HG03175 (cell line): ENCODE results near the gene HBZ.
"Not testable (repeated sequence)": the region's sequence is repeated elsewhere in the genome, so short reads cannot be mapped to it uniquely, and the experiment has no call there.

Experiments
- ATAC-seq: cut with Tn5 transposase; IDR thresholded peaks from one replicate; pipeline ENCODE4 v1.9.1; 2021; ENCODE audit warnings: mild to moderate bottlenecking, moderate library complexity; ENCODE audit not compliant: unreplicated experiment

Gene HBZ

DNA sequence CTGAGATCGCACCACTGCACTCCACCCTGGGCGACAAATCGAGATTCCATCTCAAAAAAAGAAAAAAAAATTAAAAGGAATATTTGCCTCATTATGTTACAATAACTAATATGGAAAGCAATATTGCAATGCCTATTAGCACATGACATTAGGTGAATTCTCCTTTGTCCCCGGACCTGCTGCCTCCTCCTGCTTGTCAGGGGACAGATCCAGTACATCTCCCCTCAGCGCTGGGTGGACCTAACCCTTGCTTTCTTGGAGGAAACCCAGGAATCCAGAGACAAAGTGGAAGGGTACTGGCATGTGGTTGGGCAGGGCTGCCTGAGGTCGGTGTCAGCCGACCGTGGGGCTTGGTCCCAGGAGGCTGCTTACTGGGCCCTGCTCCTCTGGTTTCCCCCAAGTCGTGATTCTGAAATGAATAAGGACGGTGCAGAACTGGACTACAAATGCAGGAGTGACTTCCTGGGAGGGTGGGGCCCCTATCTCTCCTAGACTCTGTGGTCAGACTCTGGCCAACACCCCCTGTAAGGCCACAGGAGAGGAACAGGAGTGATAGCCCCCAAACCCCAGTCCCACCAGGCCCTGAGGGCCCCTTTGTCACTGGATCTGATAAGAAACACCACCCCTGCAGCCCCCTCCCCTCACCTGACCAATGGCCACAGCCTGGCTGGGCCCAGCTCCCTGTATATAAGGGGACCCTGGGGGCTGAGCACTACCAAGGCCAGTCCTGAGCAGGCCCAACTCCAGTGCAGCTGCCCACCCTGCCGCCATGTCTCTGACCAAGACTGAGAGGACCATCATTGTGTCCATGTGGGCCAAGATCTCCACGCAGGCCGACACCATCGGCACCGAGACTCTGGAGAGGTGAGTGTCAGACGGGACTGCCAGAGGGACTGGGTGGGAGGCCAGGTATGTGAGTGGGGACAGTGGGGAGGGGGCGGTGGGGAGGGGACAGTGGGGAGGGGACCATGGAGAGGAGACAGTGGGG is at the start of gene HBZ:
HBZ (plus strand) TSS at position 504 of the 988 bp plus-strand sequence; CDS start at position 770, 266 bp downstream.
- no peak for ATAC-seq

DNA sequence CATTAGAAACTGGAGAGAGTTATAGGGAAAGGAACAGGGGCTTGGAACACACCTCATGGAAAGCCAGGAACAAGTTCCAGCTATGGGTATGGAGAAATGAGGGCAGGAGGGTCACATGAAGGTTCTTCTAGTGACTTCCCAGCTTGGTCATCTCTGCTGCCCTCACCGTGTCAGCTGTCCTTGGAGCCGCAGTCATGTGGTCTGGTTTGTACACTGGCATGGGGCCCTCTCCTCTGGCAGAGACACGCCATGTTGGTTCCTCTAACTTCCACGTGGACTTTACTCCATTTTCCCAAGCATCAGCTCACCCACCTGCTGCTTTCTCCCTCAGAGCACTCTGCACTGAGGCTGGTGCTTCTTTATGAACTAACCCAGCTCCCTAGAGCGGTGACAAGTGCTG is 48.1 kb upstream of the HBZ start:
- ATAC-seq: no peak

DNA sequence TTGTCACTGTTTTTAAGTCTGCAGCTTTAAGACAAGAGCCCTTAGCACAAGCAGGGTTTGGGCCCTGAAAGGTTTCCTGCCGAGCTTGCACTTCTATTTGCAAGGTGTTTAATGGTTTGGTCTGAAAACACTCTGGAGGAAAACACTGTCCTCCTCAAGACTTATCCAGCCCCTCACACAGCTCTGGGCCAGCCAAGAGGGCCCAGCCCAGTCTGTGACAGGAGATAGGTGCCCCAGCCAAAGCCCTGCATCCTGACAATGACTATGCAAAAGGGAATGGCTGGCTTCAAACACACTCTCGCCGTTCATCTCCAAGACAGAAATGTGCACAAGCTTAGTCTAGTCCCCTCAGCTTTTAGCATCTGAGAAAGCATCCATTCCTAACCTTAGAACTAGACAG is 47.5 kb upstream of the HBZ start:
- ATAC-seq: no peak

DNA sequence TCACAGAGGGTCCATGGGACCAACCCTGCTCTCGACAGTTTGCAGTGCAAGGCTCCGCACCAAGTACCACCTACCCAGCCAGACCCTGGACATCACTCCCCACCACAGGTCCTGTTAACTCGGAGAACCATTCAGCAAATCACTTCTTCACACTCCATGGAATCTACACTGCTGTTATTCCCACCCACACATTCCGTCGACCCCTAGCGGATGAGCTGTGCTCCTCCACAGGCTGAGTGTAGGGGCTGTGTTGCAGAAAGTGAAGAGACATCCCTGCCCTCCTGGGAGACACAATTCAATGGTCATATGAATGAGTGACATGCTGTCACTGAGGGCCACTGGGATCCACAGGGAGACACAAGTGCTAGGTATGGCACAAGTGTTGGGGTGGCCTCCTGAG is 46.9 kb upstream of the HBZ start:
- ATAC-seq: no peak

DNA sequence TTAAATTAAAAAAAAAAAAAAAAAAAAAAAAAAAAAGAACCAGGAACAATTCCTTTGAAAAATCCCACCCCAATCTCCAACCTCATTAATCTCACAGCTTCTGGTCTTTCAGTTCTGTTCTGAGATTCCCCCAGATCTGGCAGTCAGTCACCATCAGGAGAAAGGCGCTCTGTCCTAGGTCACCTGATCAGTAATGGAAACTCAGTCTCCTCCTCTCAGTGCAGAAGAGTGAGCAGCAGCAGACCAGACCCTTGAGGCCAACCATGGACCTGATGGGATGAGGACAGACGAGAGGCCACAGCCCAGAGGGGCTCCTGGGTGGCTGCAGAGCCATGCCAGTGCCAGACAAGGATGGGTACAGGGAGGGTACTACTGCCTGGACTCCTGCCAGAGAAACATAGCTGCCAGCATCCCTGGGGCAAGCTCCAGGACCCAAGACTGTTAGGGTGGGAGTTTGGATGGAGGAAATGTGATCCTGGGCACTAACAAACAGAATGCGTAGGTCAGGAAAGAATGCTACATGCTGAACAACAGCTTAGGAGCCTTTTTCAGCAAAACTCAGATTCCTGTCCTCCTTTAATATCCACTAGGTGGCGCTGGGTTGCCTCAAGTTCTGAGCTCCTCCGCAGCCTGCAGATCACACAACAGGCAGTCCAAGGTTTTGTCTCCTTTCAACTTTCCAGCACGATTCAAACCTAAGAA is 45.7 kb upstream of the HBZ start:
- ATAC-seq: no peak

DNA sequence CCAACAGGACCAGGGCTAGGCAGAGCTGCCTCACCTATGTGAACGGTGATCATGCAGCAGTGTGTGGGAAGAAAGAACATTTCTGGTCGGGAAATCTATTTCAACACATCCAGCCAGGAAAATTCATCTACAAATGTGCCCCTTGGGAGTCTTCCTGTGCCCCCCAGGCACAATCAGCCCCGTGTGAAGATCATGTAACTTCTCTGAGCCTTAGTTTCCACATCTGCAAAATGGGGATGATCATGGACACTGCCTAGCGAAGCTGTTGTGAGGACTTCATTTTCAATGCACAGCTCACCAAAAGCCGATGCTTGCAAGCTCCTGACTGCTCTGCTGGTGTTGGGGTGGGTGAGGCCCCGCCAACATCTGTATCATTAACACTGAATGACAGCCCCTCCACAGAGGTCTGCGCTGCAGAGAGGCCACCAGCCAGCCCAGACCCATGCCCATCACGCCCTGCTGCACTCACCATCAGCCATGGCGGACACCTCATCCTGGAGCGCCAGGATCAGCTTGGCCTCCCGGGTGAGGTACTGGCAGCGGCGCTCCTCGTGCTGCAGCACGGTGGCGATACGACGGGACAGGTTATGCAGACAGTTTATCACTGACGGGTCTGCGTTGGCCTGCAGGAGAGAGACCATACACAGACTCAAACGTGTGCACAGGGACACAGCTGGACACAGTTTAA is 40.1 kb upstream of the HBZ start:
- no peak for ATAC-seq

DNA sequence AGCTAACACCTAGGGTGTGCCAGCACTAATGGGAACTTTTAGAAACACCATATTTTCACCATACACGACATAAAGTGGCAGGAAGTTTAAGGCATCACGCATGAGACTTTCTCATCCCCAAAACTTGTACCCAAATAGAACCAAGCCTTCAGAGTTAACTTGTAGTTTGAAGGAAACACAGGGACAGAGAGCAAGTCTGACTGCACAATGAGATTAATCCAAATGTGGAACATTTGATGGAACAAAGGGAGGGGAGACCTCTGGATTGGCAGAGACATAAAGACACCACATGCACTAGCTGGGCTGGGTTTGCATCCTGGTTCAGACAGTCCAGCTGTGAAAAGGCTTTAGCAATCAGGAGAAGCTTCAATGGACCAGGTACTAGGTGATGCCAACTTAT is 38.1 kb upstream of the HBZ start:
- ATAC-seq: no peak

DNA sequence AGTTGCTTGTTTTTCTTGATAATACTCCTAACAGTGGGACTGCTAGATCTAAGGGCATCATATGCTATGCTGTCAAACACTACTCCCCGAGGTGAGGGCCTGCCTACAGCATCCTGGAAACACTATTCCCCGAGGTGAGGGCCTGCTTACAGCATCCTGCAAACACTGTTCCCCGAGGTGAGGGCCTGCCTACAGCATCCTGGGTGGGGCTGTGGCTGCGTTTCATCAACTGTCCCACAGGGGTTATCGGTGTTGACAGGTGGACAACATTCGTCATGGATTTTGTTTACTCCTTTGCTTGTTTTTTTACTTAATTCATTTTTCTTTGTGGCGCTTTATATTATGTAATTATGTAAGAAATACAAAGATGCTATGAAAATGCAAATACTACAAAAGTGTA is 36.4 kb upstream of the HBZ start:
- ATAC-seq: no peak

DNA sequence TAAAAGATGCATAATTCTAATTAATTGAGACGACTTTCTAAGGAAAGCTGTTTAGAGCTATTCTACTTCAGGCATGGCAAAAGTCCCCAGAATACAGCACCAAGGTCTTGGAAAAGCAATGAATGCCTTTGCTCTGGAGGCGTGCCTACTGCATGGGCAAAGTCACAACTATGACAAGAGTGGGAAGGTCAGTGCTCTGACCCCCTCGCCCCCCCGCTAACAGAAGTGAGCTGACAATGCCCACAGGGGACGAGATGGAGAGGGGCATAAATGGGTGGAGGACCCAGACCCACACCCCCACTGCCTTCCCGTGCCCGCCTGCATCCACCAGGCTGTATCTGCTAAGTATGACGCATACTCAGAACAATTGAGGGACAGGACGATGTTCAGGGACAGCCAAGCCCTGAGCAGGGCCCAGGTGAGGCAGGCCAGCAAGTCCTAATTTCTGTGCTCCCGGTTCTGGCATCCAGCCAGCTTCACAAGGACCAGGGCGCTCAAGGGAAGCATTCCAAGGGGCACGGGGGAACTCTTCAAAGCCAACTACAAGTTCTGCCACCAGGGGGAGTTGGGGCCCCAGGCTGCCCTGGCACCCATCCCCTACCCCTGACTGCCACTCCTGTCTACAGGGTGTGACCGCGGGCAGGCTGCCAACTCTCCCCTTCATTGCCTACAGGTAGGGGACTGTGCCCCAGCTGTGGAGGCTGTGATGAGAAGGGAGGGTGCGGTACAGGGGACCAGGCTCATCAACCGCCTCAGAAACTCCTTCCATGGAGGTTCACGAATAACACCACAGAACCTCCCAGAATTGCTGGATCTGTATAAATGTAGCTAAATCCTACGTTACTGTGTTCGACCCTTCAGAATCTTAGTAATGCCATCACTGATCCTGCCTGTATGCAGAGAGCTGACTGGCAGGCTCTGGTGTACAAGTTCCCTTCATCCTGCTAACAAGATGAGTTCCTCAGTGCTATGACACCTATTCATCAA is 34.8 kb upstream of the HBZ start:
- no peak for ATAC-seq

DNA sequence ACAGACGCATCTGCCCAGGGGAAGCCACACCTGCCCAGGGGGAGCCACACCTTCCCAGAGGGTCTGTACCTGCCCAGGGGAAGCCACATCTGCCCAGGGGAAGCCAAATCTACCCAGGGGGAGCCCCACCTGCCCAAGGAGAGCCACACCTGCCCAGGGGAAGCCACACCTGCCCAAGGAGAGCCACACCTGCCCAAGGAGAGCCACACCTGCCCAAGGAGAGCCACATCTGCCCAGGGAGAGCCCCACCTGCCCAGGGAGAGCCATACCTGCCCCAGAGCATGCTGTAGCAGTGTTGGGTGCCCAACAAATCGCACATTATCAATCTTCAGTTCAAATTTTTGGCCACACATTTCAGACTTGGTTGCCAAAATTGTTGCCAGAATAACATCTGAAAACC is 33.6 kb upstream of the HBZ start:
- no peak for ATAC-seq

DNA sequence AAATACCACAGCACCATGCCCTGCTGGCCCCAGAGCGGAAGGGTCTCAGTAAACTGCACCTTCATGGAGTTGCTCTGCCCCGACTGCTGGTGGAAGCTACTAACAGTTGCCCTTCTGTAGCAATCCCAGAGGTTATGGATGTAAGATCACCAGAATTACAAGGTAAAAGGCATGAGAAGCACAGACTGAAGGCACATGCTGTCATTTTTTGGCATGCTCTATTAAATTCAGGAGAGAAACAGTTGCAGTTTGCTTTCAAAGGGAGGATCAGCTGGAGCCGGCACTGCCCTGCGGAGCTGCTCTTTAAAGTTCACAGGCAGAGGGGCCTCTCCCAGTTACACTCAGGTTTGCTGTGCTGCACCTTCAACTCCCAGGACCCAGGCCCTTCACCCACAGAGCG is 33.1 kb upstream of the HBZ start:
- ATAC-seq: no peak

DNA sequence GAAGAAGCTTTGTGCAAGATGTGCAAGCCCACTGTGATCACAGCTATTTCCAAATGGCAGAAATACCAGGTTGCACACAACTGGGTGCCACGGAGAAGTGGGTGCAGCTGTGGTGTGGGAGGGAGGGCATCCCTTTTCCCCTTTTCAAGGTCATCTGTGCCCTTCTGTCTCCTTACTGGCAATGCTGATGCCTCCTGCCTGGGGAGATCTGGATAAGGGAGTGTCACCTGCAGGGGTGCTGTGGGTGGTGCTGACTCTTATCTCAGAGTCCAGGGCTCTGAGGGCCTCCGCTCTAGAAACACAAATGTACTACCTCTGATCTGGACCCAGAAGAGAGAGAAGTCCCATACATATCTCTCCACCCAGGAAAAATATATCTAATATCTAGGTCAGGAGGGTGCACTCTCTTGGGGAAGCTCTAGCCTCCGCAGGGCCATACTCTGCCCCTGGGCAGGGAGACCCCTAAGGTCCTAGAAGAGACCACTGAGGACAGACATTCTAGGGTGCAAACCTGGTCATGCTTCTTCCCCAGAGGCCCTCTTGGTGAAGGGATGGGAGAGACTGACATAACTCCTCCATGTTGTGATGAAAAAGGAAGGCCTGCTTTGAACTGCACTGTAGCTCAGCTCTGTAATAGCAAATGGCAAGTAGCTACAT is 32.5 kb upstream of the HBZ start:
- no peak for ATAC-seq

DNA sequence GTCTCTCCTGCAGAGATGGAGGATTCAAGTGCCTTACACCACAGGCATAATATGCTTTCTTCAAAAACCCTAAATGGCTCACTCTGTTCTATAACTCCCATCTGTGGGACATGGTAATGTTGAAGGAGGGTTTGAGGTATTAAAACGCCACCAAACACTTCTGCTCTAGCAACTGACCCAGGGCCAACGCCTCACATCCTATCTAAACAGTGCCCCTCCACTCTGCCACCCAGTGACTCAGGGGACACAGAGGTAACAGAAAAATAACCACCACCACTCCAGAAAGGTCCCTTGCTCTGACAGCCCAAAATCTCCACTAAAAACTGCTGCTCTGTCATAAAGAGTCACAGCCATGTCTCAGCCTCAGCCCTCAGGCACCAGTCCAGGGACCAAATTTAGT is 31.7 kb upstream of the HBZ start:
- no peak for ATAC-seq

DNA sequence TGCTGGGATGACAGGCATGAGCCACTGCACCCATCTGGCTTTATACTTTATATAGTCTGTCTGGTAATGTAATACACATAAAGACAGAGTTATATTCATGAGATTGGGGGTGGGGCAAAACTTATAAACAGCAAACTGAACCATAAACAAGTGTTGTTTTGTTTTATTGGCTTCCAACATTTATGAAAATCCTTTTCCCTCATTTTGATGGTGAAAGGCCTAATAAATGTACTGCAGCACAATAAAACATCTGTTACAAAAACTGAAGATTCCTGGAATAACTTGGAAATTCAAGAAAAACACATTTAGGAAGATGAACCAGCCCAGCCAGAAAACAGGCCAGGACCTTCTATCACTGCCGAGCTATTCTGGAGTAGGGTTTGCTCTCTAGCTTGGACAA is 30.1 kb upstream of the HBZ start:
- ATAC-seq: no peak

DNA sequence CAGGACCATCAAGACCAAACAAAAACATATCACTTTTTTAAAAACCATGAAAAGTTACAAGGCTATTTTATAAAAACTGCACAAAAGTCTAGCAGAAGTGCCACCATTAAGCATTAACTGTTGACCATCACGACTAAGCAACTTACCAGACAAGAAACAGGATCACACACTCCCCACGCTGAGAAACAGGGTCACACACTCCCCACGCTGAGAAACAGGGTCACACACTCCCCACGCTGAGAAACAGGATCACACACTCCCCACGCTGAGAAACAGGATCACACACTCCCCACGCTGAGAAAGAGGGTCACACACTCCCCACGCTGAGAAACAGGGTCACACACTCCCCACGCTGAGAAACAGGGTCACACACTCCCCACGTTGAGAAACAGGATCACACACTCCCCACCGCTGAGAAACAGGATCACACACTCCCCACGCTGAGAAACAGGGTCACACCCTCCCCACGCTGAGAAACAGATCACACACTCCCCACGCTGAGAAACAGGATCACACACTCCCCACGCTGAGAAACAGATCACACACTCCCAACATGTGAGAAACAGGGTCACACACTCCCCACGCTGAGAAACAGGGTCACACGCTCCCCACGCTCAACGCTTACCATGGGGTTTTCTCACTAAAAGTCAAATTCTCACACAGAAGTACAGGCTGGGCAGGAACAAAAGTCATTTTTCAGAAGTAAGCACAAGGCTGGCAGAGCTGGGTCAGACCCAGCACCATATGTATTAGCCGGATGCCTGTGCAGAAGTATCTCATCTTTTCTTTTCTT is 28.7 kb upstream of the HBZ start:
- ATAC-seq: not testable (repeated sequence)

DNA sequence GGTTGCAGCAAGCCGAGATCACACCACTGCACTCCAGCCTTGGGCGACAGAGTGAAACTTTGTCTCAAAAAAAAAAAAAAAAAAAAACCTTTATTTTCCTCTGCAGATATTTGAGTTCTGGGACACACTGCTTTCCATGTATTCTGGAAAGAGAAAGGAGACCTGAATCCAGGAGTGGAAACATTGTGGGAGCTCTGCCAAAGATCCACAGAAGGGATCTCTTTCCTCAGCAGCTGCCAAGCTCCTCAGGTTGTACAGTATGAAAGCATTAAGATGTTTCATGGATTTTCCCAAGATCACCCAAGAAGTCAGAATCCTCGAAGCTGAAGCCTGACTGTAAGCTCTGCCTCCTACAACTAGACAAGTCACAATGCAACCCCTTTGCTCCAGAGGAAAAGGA is 27.4 kb upstream of the HBZ start:
- ATAC-seq: no peak

DNA sequence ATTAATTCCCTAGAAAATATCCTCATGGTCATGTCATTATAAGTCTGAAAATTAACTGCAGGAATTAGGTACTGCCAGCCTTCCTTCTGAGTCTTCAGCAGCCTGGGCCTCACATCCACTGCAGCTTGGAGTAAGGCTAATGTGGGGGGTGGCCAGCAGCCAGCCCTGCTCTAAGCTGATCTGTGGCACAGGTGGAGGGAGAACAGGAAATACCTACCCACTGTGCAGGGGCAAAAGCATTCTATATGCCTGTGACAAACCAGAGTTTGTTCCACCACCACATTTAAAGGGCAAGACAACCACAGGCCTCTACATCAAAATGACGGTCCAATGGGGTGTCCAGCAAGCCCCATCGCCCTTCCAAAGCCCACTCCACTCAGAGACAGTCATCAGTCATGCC is 23.4 kb upstream of the HBZ start:
- ATAC-seq: no peak

DNA sequence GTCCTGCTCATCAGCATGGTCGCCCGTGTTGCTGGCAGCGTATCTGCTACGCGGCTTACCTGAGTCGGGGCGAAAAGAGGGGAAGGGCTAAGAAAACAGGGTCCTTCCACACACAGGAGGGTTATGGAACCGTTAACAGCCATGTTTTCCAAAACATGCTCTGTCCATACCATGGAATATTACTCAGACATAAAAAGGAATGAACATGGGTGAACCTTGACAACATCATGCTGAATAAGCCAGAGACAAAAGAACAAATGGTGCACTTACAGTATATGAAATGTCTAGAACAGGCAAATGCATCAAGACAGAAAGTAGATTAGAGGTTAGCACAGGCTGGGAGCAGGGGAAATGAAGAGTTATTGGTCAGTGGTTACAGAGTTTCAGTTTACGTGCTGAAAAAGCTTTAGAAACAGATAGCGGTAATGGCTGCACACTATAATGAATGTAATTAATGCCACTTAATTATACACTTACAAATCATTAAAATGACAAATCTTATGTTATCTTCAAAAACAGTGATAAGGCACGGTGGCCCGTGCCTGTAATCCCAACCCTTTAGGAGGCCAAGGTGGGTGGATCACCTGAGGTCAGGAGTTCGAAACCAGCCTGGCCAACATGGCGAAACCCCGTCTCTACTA is 21.8 kb upstream of the HBZ start:
- ATAC-seq: no peak

DNA sequence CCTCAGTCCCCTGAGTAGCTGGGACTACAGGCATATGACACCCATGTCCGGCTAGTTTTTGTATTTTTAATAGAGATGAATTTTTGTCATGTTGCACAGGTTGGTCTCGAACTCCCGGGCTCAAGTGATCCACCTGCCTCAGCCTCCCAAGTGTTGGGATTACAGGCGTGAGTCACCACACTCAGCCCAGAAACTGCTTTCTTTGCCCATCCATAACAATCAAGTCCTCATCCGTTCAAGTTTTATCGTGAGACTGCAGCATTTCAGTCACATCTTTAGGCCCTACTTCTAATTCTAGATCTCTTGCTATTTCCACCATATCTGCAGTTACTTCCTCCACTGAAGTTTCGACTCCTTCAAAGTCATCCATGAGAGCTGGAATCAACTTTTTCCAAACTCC is 20.3 kb upstream of the HBZ start:
- no peak for ATAC-seq
